K562 (cell line): ENCODE measurements around the gene CCDC159. TPM values are rescaled to one million over a fixed set of nuclear protein-coding genes. Genes with fewer than 3 reads are reported as not detected.

ENCODE experiments used
- BHLHE40 ChIP-seq: IDR thresholded peaks from 2 replicates; pipeline ENCODE4 v1.6.1; 2011; ENCODE audit warnings: low read length, improper control_type of control experiment
- NCOA4 ChIP-seq: fragments of 450-650 bp; IDR thresholded peaks from 2 replicates; pipeline ENCODE4 v1.6.1; 2018; ENCODE audit warnings: mild to moderate bottlenecking; ENCODE audit not compliant: partially characterized antibody
- RBM22 ChIP-seq: fragments of 200-400 bp; formaldehyde crosslinking; IDR thresholded peaks from 2 replicates; pipeline ENCODE4 v1.6.1; 2018; ENCODE audit warnings: low read length, low read depth; ENCODE audit not compliant: poor library complexity, severe bottlenecking
- SMARCC2 ChIP-seq: fragments of 450-650 bp; IDR thresholded peaks from 2 replicates; pipeline ENCODE4 v1.6.1; 2017; ENCODE audit warnings: antibody characterized with exemption, moderate library complexity, mild to moderate bottlenecking, low read depth
- TBP ChIP-seq: optimal IDR thresholded peaks from 2 replicates; pipeline ENCODE3; 2011; ENCODE audit warnings: low read depth, low read length, improper control_type of control experiment
- TFAM ChIP-seq: fragments of 250-450 bp; sonication (Bioruptor Pico); conservative IDR thresholded peaks from 2 replicates; pipeline ENCODE4 v1.5.0; 2021; ENCODE audit warnings: mild to moderate bottlenecking, moderate library complexity
- ZC3H4 ChIP-seq: sonication (generic); formaldehyde crosslinking; IDR thresholded peaks from 2 replicates; pipeline ENCODE4 v1.9.0; 2021; ENCODE audit warnings: missing genetic modification reagents, borderline replicate concordance
- polyA plus RNA-seq, 8 experiments: library from polyadenylated mRNA; depleted of rRNA in 4 of 8; stranded (reverse) in 5 of 8; unstranded in 3 of 8; fragments of >200 nt; fragmentation: Nextera tagmentation in 2 of 8; fragmentation: Illumina TruSeq in 1 of 8; extraction: Ambion mirVana in 2 of 8; extraction: Trizol in 1 of 8; gene quantifications; 2 replicates each; pipeline versions ENCODE4 v1.2.1 to v1.2.3, GENCODE V29; 2011 to 2014; ENCODE audit warnings: inconsistent platforms in 1 of 8, missing spikeins in 1 of 8
- total RNA-seq, 7 experiments: library from RNA; depleted of rRNA in 6 of 7; stranded (reverse); fragments of >200 nt in 6 of 7; fragmentation: Illumina TruSeq in 2 of 7; extraction: Trizol in 2 of 7; gene quantifications; 2 replicates each; pipeline versions ENCODE4 v1.2.1 to v1.2.3, GENCODE V29; 2011 to 2021; ENCODE audit warnings: low replicate concordance in 1 of 7
- TF ChIP-seq, protein P1 (sequence below), 2 experiments: fragments of 450-650 bp in 1 of 2; sonication (generic) in 1 of 2; formaldehyde crosslinking in 1 of 2; IDR thresholded peaks; 2 replicates each; pipeline versions ENCODE4 v1.7.1 to v1.9.0; 2016 to 2022; ENCODE audit warnings: inconsistent platforms in 1 of 2, mild to moderate bottlenecking in 1 of 2, missing genetic modification reagents in 1 of 2
- TF ChIP-seq, protein P2 (sequence below), 2 experiments: IDR thresholded peaks; 2 replicates each; pipeline ENCODE4 v1.6.1; 2011; ENCODE audit warnings: borderline replicate concordance in 1 of 2, control low read depth in 1 of 2, low read depth in 1 of 2, low read length in 1 of 2, mild to moderate bottlenecking in 1 of 2, mixed read lengths in 1 of 2, moderate library complexity in 1 of 2; ENCODE audit not compliant: insufficient read depth in 1 of 2, insufficient read length in 1 of 2, poor library complexity in 1 of 2, severe bottlenecking in 1 of 2; ENCODE audit errors: extremely low read depth in 1 of 2
- TF ChIP-seq, protein P3 (sequence below): sonication (generic); formaldehyde crosslinking; IDR thresholded peaks from 2 replicates; pipeline ENCODE4 v1.8.0; 2022; ENCODE audit warnings: mild to moderate bottlenecking, missing genetic modification reagents

Gene CCDC159
- total and polyA plus RNA-seq, 9 of the 15 experiments (the other 6 are each of a cell fraction or from before 2014, with no cell fraction given) = 0.68 to 10.1 (median 4.7) TPM

DNA sequence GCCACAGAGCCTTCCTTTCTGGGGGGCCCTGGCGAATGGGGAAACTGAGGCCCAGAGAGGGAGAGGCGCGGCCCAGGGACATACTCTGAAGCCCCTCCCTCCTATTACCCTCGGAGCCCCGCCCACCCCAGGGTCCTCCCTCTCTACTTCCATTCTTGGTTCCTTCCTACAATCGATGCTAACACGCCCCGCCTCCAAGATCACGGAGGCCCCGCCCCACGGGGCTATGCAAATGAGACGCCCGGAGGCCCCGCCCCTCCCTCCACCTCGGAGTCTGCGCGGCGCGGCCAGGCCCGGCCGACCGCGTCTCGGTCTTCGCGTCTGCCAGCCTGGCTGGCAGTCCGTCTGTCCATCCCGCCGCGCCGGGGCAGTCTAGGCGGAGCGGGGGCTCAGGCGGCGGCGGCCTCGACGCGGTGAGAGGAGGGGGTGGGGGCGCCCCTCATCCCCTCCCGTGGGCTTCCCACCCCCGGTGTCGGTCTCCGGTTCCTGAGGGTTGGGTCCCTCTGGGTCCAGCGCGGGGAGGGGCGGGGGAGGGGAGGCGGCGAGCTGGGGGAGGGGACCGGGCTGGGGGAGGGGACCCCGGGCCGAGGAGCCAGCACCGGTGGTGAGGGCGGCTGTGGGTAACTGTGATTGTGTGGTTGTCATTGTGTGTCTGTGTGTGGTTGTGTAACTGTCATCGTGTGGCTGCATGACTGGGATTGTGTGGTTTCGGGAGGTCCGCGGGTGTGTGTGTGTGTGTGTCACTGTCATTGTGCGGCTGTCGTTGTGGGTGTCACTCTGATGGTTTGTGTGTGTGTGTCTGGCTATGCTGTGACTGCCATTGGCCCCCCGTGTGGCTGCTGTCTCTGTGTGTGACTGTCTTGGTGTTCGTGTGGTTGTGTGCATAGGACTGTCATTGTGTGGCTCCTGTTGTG lies 9.1 kb downstream of the CCDC159 start, which contains the start of gene PLPPR2 (continued):
- TF ChIP-seq, protein P1, sequence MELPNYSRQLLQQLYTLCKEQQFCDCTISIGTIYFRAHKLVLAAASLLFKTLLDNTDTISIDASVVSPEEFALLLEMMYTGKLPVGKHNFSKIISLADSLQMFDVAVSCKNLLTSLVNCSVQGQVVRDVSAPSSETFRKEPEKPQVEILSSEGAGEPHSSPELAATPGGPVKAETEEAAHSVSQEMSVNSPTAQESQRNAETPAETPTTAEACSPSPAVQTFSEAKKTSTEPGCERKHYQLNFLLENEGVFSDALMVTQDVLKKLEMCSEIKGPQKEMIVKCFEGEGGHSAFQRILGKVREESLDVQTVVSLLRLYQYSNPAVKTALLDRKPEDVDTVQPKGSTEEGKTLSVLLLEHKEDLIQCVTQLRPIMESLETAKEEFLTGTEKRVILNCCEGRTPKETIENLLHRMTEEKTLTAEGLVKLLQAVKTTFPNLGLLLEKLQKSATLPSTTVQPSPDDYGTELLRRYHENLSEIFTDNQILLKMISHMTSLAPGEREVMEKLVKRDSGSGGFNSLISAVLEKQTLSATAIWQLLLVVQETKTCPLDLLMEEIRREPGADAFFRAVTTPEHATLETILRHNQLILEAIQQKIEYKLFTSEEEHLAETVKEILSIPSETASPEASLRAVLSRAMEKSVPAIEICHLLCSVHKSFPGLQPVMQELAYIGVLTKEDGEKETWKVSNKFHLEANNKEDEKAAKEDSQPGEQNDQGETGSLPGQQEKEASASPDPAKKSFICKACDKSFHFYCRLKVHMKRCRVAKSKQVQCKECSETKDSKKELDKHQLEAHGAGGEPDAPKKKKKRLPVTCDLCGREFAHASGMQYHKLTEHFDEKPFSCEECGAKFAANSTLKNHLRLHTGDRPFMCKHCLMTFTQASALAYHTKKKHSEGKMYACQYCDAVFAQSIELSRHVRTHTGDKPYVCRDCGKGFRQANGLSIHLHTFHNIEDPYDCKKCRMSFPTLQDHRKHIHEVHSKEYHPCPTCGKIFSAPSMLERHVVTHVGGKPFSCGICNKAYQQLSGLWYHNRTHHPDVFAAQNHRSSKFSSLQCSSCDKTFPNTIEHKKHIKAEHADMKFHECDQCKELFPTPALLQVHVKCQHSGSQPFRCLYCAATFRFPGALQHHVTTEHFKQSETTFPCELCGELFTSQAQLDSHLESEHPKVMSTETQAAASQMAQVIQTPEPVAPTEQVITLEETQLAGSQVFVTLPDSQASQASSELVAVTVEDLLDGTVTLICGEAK (IDR thresholded peaks at IDR 0.05) = peak; percentile 60
- TF ChIP-seq, protein P1 (CRISPR knock-in tag; IDR thresholded peaks at IDR 0.05) = no peak
- TF ChIP-seq SMARCC2 = no peak
- no peak for TF ChIP-seq RBM22
- no peak for TF ChIP-seq BHLHE40
- peak; percentile 22 for TF ChIP-seq NCOA4
- no peak for TF ChIP-seq TFAM
- TF ChIP-seq, protein P2, sequence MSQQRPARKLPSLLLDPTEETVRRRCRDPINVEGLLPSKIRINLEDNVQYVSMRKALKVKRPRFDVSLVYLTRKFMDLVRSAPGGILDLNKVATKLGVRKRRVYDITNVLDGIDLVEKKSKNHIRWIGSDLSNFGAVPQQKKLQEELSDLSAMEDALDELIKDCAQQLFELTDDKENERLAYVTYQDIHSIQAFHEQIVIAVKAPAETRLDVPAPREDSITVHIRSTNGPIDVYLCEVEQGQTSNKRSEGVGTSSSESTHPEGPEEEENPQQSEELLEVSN (IDR thresholded peaks at IDR 0.05; ENCODE audit: borderline replicate concordance in 1 of 2, extremely low read depth in 1 of 2, insufficient read depth in 1 of 2, insufficient read length in 1 of 2, low read depth in 1 of 2, low read length in 1 of 2, poor library complexity in 1 of 2, severe bottlenecking in 1 of 2) = peak in 1 of 2 experiments; percentile 72
- TF ChIP-seq, protein P3, sequence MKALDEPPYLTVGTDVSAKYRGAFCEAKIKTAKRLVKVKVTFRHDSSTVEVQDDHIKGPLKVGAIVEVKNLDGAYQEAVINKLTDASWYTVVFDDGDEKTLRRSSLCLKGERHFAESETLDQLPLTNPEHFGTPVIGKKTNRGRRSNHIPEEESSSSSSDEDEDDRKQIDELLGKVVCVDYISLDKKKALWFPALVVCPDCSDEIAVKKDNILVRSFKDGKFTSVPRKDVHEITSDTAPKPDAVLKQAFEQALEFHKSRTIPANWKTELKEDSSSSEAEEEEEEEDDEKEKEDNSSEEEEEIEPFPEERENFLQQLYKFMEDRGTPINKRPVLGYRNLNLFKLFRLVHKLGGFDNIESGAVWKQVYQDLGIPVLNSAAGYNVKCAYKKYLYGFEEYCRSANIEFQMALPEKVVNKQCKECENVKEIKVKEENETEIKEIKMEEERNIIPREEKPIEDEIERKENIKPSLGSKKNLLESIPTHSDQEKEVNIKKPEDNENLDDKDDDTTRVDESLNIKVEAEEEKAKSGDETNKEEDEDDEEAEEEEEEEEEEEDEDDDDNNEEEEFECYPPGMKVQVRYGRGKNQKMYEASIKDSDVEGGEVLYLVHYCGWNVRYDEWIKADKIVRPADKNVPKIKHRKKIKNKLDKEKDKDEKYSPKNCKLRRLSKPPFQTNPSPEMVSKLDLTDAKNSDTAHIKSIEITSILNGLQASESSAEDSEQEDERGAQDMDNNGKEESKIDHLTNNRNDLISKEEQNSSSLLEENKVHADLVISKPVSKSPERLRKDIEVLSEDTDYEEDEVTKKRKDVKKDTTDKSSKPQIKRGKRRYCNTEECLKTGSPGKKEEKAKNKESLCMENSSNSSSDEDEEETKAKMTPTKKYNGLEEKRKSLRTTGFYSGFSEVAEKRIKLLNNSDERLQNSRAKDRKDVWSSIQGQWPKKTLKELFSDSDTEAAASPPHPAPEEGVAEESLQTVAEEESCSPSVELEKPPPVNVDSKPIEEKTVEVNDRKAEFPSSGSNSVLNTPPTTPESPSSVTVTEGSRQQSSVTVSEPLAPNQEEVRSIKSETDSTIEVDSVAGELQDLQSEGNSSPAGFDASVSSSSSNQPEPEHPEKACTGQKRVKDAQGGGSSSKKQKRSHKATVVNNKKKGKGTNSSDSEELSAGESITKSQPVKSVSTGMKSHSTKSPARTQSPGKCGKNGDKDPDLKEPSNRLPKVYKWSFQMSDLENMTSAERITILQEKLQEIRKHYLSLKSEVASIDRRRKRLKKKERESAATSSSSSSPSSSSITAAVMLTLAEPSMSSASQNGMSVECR = no peak; the same call in 1 of the 2 replicates
- TF ChIP-seq TBP = peak; percentile 16
- no peak for TF ChIP-seq ZC3H4 (CRISPR knock-in tag)
